ENCODE results near the gene HS6ST3. TPM values are rescaled to one million over a fixed set of nuclear protein-coding genes. Genes with fewer than 3 reads are reported as not detected.

HS6ST3 gene
- total and polyA plus RNA-seq, 2 donors (not counting 3 experiments of a cell fraction or from before 2014, with no cell fraction given), result 0.03 to 0.15 TPM

- intact Hi-C loops (cut with micrococcal nuclease), result no loop called here
- dilution Hi-C loops (cut with MboI; ENCODE audit: extremely low pct_ligation_motif_present, low sequenced_read_pairs), result no loop called here
Observed at GRCh38 chr13:96200810-96201209, 110.9 kb downstream of the HS6ST3 start.

GRCh38 chr13:96202315-96202714 is 112.4 kb downstream of the HS6ST3 start:
- H3K4me2 ChIP-seq (ENCODE audit: insufficient read depth, low read length), result no peak overlapping the region
- BruUV-seq (replicated peaks), result no TSS peak
- H3K27me3 ChIP-seq (ENCODE audit: control insufficient read depth in 2 of 2, insufficient read depth in 2 of 2, low read length in 2 of 2), result no peaks in the 10 kb centered on the region
- no peaks in the 10 kb centered on the region for H3K79me2 ChIP-seq (ENCODE audit: control insufficient read depth, insufficient read depth, low read length)
- no peak overlapping the region for H3K27ac ChIP-seq (ENCODE audit: insufficient read depth, low read depth, low read length)
- H2AFZ ChIP-seq (ENCODE audit: low read depth, low read length), result no peak overlapping the region
- no peaks in the 10 kb centered on the region for H3K36me3 ChIP-seq (ENCODE audit: control insufficient read depth in 2 of 2, extremely low read depth in 1 of 2, insufficient read depth in 2 of 2, low read length in 2 of 2)
- no peaks in the 10 kb centered on the region for H3K9me1 ChIP-seq (replicated peaks; ENCODE audit: control insufficient read depth, extremely low read depth, insufficient read depth, low read length)
- ChIA-PET POLR2A (no interaction called here), CTCF (no interaction called here)
- H3K4me3 ChIP-seq (replicated peaks in 1 of 3; ENCODE audit: insufficient read depth in 1 of 3, low read depth in 1 of 3, low read length in 3 of 3), result no peak overlapping the region
- H3K9me3 ChIP-seq (replicated peaks; ENCODE audit: control insufficient read depth, insufficient read depth, low read length), result no peaks in the 10 kb centered on the region
- dilution Hi-C loops (cut with MboI; ENCODE audit: extremely low pct_ligation_motif_present, low sequenced_read_pairs), result no loop called here
- no peak overlapping the region for H3K9ac ChIP-seq (replicated peaks; ENCODE audit: extremely low read depth, insufficient read depth, low read length)
- no peak for FAIRE-seq
- H3K4me1 ChIP-seq (ENCODE audit: control insufficient read depth, extremely low read depth, insufficient read depth, low read length), result no peaks in the 10 kb centered on the region
- intact Hi-C loops (cut with micrococcal nuclease), result no loop called here
- H4K20me1 ChIP-seq (replicated peaks; ENCODE audit: control insufficient read depth, extremely low read depth, insufficient read depth, low read length), result no peaks in the 10 kb centered on the region
- TF ChIP-seq FOS (IDR thresholded peaks at IDR 0.05; ENCODE audit: borderline replicate concordance, insufficient read depth, low read length), result no peak
- no peak for TF ChIP-seq EZH2 (IDR thresholded peaks at IDR 0.05; ENCODE audit: borderline replicate concordance, low read depth, low read length, severe bottlenecking)
- TF ChIP-seq JUN (IDR thresholded peaks at IDR 0.05; ENCODE audit: borderline replicate concordance, insufficient read depth, insufficient read length, low read depth), result no peak
- TF ChIP-seq, protein P1, sequence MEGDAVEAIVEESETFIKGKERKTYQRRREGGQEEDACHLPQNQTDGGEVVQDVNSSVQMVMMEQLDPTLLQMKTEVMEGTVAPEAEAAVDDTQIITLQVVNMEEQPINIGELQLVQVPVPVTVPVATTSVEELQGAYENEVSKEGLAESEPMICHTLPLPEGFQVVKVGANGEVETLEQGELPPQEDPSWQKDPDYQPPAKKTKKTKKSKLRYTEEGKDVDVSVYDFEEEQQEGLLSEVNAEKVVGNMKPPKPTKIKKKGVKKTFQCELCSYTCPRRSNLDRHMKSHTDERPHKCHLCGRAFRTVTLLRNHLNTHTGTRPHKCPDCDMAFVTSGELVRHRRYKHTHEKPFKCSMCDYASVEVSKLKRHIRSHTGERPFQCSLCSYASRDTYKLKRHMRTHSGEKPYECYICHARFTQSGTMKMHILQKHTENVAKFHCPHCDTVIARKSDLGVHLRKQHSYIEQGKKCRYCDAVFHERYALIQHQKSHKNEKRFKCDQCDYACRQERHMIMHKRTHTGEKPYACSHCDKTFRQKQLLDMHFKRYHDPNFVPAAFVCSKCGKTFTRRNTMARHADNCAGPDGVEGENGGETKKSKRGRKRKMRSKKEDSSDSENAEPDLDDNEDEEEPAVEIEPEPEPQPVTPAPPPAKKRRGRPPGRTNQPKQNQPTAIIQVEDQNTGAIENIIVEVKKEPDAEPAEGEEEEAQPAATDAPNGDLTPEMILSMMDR (IDR thresholded peaks at IDR 0.05; ENCODE audit: extremely low read depth in 1 of 2, insufficient read depth in 1 of 2, low read depth in 1 of 2, low read length in 2 of 2), result no peak
- TF ChIP-seq POLR2A (IDR thresholded peaks at IDR 0.05; ENCODE audit: low read depth, low read length), result no peak
- TF ChIP-seq POLR2AphosphoS5 (IDR thresholded peaks at IDR 0.05; ENCODE audit: insufficient read depth, low read depth, low read length), result no peak
- TF ChIP-seq, protein P2, sequence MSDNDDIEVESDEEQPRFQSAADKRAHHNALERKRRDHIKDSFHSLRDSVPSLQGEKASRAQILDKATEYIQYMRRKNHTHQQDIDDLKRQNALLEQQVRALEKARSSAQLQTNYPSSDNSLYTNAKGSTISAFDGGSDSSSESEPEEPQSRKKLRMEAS (IDR thresholded peaks at IDR 0.05; ENCODE audit: insufficient read depth, insufficient read length), result no peak
- no peak for TF ChIP-seq MYC (IDR thresholded peaks at IDR 0.05; ENCODE audit: low read depth, low read length)
- TF ChIP-seq GATA2 (IDR thresholded peaks at IDR 0.05; ENCODE audit: insufficient read depth, insufficient read length, low read depth, low read length), result no peak
- DNase-seq (ENCODE audit: low read depth, low spot score), result no peak

More at GRCh38 chr13:96200810-96201209, 110.9 kb downstream of the HS6ST3 start:
- no peaks in the 10 kb centered on the region for H3K36me3 ChIP-seq (ENCODE audit: control insufficient read depth in 2 of 2, extremely low read depth in 1 of 2, insufficient read depth in 2 of 2, low read length in 2 of 2)
- no peak overlapping the region for H3K9ac ChIP-seq (replicated peaks; ENCODE audit: extremely low read depth, insufficient read depth, low read length)
- H2AFZ ChIP-seq (ENCODE audit: low read depth, low read length), result no peak overlapping the region
- DNase-seq (ENCODE audit: low read depth, low spot score), result no peak
- no peaks in the 10 kb centered on the region for H3K4me1 ChIP-seq (ENCODE audit: control insufficient read depth, extremely low read depth, insufficient read depth, low read length)
- H3K4me2 ChIP-seq (ENCODE audit: insufficient read depth, low read length), result no peak overlapping the region
- no peaks in the 10 kb centered on the region for H3K9me3 ChIP-seq (replicated peaks; ENCODE audit: control insufficient read depth, insufficient read depth, low read length)
- H3K4me3 ChIP-seq (replicated peaks in 1 of 3; ENCODE audit: insufficient read depth in 1 of 3, low read depth in 1 of 3, low read length in 3 of 3), result no peak overlapping the region
- no peak overlapping the region for H3K27ac ChIP-seq (ENCODE audit: insufficient read depth, low read depth, low read length)
- no peaks in the 10 kb centered on the region for H4K20me1 ChIP-seq (replicated peaks; ENCODE audit: control insufficient read depth, extremely low read depth, insufficient read depth, low read length)
- H3K9me1 ChIP-seq (replicated peaks; ENCODE audit: control insufficient read depth, extremely low read depth, insufficient read depth, low read length), result no peaks in the 10 kb centered on the region
- no peaks in the 10 kb centered on the region for H3K27me3 ChIP-seq (ENCODE audit: control insufficient read depth in 2 of 2, insufficient read depth in 2 of 2, low read length in 2 of 2)
- TF ChIP-seq EZH2 (IDR thresholded peaks at IDR 0.05; ENCODE audit: borderline replicate concordance, low read depth, low read length, severe bottlenecking) (no peak), GATA2 (IDR thresholded peaks at IDR 0.05; ENCODE audit: insufficient read depth, insufficient read length, low read depth, low read length) (no peak), FOS (IDR thresholded peaks at IDR 0.05; ENCODE audit: borderline replicate concordance, insufficient read depth, low read length) (no peak), POLR2AphosphoS5 (IDR thresholded peaks at IDR 0.05; ENCODE audit: insufficient read depth, low read depth, low read length) (no peak), JUN (IDR thresholded peaks at IDR 0.05; ENCODE audit: borderline replicate concordance, insufficient read depth, insufficient read length, low read depth) (no peak)
- POLR2A ChIA-PET, result no interaction called here
- no peak for FAIRE-seq
- CTCF ChIA-PET, result interaction anchor here (0.8 to 0.9 kb wide), 2 partner anchors 28 to 181 kb away, joined by 3 read pairs; no protein-coding TSS in a partner anchor
- no peaks in the 10 kb centered on the region for H3K79me2 ChIP-seq (ENCODE audit: control insufficient read depth, insufficient read depth, low read length)
- no TSS peak for BruUV-seq (replicated peaks)

Data from endothelial cell of umbilical vein (primary cell).